Activated CD4-positive, alpha-beta T cell treated with anti-CD3 and anti-CD28 coated beads, Interleukin-2, amount 50 U/mL, for 24 hours (primary cell): ENCODE measurements around the gene NDP.
"Not testable (repeated sequence)": the region's sequence is repeated elsewhere in the genome, so short reads cannot be mapped to it uniquely, and the experiment has no call there.

Experiments used
- DNase-seq, 2 donors: peaks; one replicate each; pipeline ENCODE4 v3.0.0-alpha.2; 2020; ENCODE audit warnings: low read depth in 1 of 2, low spot score in 1 of 2

NDP gene

DNA sequence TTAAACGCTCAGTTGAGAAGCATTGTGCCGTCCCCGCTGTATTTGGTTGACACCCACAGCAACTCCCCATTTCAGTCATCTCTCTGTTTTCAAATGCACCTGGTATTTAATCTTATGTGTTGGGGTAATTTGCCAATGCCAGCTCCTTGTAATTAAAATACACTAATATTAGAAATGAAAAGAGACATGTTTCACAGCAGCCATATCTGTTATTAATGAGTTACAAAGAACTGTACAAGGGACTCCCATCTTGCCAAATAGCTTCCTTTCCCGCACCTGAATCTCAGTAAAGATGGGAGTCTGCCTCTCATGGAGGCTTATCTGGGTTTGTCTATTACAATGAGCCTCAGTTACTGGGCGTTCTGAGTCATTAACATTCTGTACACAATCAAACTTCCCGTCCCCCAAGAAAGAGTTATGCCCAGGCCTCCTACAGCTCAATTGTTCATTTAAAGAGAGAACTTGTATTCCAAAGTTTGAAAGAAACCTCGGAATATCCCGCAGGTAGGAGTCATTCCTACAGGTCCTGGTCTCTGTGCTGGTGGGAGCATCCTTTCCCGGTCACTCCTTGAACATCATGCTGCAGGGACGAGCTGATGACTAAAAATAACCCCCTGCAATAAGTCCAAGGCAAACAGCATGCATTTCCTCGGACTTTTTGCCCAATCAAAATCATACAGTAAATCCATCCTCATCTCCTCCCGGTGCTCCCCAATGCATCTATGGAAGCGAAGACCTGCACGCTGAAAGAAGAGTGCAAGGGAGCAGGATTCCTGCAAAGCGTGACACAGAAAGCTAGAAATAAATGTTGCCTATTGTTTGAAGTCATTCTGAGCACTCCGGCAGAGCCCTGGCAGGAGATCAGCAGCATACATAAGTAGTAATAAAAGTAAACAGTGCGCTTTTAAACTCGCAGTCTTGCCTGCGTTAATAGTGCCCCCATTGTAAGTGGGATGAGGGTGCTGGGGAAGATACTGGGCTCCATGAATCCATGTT lies 926 bp downstream of the NDP start:
- no peak for DNase-seq

- DNase-seq, result no peak
Observed at GRCh38 chrX:43970528-43970927, 2.7 kb downstream of the NDP start.

- DNase-seq, result no peak
Observed at GRCh38 chrX:43969504-43970501, 3.4 kb downstream of the NDP start.

GRCh38 chrX:43968359-43968781 lies 4.8 kb downstream of the NDP start:
- no peak for DNase-seq

GRCh38 chrX:43964936-43965335 lies 8.3 kb downstream of the NDP start:
- DNase-seq, result no peak

DNA sequence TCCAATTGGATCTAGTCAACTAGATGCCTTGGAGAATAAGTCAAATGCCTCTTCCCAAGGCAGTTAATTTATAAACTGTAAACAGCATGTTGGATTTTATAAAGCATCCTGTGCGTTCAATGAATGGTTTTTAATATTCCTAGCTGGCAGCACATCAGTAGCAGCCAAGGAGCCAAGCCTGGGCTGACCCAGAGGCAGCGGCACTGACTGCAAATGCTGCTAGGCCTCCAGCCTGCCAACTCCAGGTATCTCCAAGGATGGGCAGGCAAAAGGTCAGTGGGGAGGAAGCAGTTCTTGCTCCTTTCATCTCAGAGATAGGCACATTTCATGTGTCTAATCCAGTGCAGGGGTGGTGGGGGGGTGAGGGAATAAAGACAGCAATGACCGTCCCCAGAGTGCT lies 9.5 kb downstream of the NDP start:
- no peak for DNase-seq

DNA sequence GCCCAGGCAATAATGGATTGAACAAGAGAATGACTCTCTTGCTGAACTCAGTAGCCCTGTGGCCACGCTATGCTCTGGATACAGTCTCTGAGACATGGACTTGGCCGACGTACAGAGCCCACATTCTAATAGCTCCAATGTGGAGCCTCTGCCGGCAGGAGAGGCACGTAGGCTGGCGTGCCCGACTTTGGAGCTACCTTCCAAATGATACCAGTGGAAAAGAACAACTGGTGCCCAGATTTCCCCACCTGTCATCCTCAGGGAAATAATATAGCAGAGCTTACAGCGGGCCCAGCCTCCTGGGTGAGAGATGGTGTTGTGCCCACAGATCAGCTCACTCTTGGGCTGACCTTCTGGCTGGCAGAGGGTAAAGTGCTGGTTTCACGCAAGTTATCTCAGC lies 10.6 kb downstream of the NDP start:
- DNase-seq, result no peak

GRCh38 chrX:43961699-43962098 lies 11.5 kb downstream of the NDP start:
- DNase-seq, result no peak

- peak in 1 of 2 donors; percentile 8 for DNase-seq
Observed at GRCh38 chrX:43958529-43958928, 14.7 kb downstream of the NDP start.

GRCh38 chrX:43956034-43956433 lies 17.2 kb downstream of the NDP start:
- DNase-seq, result no peak

DNA sequence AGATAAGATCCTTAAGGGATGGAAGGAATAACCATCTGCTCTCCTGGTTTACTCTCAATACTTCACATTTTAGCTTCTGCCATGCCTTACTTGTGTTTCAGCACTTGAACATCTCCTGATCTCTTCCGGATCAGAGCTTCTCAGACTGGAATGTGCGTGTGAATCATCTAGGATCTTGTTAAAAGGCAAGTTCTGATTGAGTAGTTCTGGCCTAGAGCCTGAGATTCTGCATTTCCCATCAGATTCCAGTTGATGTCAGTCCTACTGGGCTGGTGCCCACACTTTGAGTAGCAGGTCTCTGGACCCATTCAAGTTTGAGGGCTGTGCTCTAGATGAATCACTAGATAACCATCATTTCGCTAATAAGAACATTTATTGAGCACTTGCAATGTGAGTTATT lies 20.0 kb downstream of the NDP start:
- DNase-seq, result no peak

- DNase-seq, result peak in 1 of 2 donors; percentile 9
Observed at GRCh38 chrX:43949669-43950068, 23.5 kb downstream of the NDP start.

- DNase-seq, result no peak
Observed at GRCh38 chrX:43940816-43941474, 32.2 kb downstream of the NDP start.

- DNase-seq, result no peak
Observed at GRCh38 chrX:43939187-43939926, 33.8 kb downstream of the NDP start.

DNA sequence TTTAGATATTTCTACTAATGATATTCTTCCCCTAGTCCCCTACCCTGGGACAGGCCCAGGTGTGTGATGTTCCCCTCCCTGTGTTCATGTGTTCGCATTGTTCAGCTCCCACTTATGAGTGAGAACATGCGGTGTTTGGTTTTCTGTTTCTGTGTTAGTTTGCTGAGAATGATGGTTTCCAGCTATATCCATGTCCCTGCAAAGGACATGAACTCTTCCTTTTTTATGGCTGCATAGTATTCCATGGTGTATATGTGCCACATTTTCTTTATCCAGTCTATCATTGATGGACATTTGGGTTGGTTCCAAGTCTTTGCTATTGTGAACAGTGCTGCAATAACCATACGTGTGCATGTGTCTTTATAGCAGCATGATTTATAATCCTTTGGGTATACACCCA lies 51.2 kb downstream of the NDP start:
- DNase-seq, result not testable (repeated sequence)

DNA sequence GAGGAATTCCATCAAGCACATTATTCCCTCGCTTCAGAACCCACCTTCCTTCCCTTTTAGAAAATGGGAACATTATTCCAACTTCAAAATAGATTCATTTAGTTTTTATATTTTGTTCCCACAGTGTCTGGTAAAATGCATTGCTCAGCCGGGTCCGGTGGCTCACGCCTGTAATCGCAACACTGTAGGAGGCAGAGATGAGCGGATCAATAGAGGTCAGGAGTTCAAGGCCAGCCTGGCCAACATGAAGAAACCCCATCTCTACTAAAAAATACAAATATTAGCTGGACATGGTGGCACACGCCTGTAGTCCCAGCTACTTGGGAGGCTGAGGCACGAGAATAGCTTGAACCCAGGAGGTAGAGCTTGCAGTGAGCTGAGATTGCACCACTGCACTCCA lies 62.4 kb downstream of the NDP start:
- not testable (repeated sequence) for DNase-seq

- DNase-seq, result no peak
Observed at GRCh38 chrX:43910012-43910411, 63.2 kb downstream of the NDP start.

- no peak for DNase-seq
Observed at GRCh38 chrX:43909141-43909540, 64.0 kb downstream of the NDP start.

- DNase-seq, result no peak
Observed at GRCh38 chrX:43899878-43900815, 73.0 kb downstream of the NDP start.
